Adrenal gland (tissue), 12 donors: ENCODE data around the gene ATP1A1. TPM values are rescaled to one million over a fixed set of nuclear protein-coding genes. Genes with fewer than 3 reads are reported as not detected.

Source experiments
- DNase-seq, 7 donors: peaks; one replicate each; pipeline ENCODE4 v3.0.0-alpha.2; 2019 to 2020
- H3K27ac ChIP-seq, 5 donors: fragments of 200-600 bp; sonication (generic) in 4 of 5; 1 replicate in 3 of 5; 2 replicates in 2 of 5; pipeline versions ENCODE4 v1.5.1 to v1.8.0; 2016 to 2020; ENCODE audit warnings: mild to moderate bottlenecking in 1 of 5
- H3K27me3 ChIP-seq: fragments of 200-600 bp; 2 replicates; pipeline ENCODE4 v1.8.0; 2021
- H3K36me3 ChIP-seq, 2 donors: fragments of 200-600 bp; replicated peaks in 1 of 2; 1 replicate in 1 of 2; 2 replicates in 1 of 2; pipeline versions ENCODE4 v1.5.1 to v1.8.0; 2018 to 2022
- H3K4me1 ChIP-seq, 2 donors: fragments of 200-600 bp; replicated peaks in 1 of 2; 1 replicate in 1 of 2; 2 replicates in 1 of 2; pipeline versions ENCODE4 v1.5.1 to v1.8.0; 2018 to 2021
- H3K4me3 ChIP-seq, 4 donors: fragments of 200-600 bp; sonication (generic) in 3 of 4; one replicate each; pipeline ENCODE4 v1.5.1; 2016 to 2018
- H3K9me3 ChIP-seq, 3 donors: fragments of 200-600 bp; sonication (generic) in 1 of 3; replicated peaks in 1 of 3; 1 replicate in 2 of 3; 2 replicates in 1 of 3; pipeline versions ENCODE4 v1.5.1 to v1.8.0; 2016 to 2021
- CTCF ChIP-seq, 6 experiments: fragments of 450-650 bp in 4 of 6; fragments of 200-600 bp in 2 of 6; sonication (generic) in 1 of 6; IDR thresholded peaks; 1 replicate in 5 of 6; 2 replicates in 1 of 6; pipeline versions ENCODE4 v1.5.1 to v1.8.0; 2016 to 2021; ENCODE audit warnings: antibody characterized with exemption in 6 of 6, mild to moderate bottlenecking in 2 of 6, moderate library complexity in 1 of 6
- POLR2A ChIP-seq, 2 donors: fragments of 450-650 bp; IDR thresholded peaks; one replicate each; pipeline ENCODE4 v1.6.1; 2017; ENCODE audit warnings: antibody characterized with exemption in 2 of 2, mild to moderate bottlenecking in 2 of 2, moderate library complexity in 1 of 2
- WGBS, 4 donors: extraction: QIAGEN DNeasy Blood & Tissue Kit in 2 of 4; methylation state at CpG; one replicate each; pipeline versions ENCODE4 v1.1.5 to v1.1.7; 2013 to 2017; 5-methylcytosine and 5-hydroxymethylcytosine counted together
- intact Hi-C, 2 donors: fragments of 100-400 bp; cut with DNase I; formaldehyde crosslinking; loops; one replicate each; pipeline versions ENCODE4 v1.14.1 to v1.15.0; 2022 to 2023
- polyA plus RNA-seq, 3 donors: library from polyadenylated mRNA; stranded (reverse); fragments of 200-250 nt in 2 of 3; fragments of 350-450 nt in 1 of 3; fragmentation: Illumina TruSeq in 1 of 3; extraction: RNeasy Lipid Tissue Mini Kit (QIAGEN cat#74804) in 1 of 3; gene quantifications; one replicate each; pipeline ENCODE4 v1.2.3, GENCODE V29; 2013 to 2014
- total RNA-seq, 9 donors: library from RNA; depleted of rRNA in 4 of 9; stranded (reverse); fragments of >200 nt in 4 of 9; fragments of 120-200 nt in 1 of 9; fragmentation: NEBNext Ultra II Directional in 1 of 9; extraction: Animal tissue kit (Norgen Biotek cat#: 25700) in 1 of 9; gene quantifications; one replicate each; pipeline versions ENCODE4 v1.1.0 to v1.2.4, GENCODE V29; 2013 to 2023
- donor health status: healthy with polysubstance abuse.
- donor health status: Bipolar disorder and iron deficiency.
- donor health status: DM: yes; HTN: yes; CAD: no.
- donor health status: DM: no; HTN: no; CAD: no.
- donor health status: DM: no; HTN: no; CAD: no.
- donor health status: DM: yes; HTN: yes; CAD: no.

Gene ATP1A1
- total and polyA plus RNA-seq, 12 donors: 60.7 to 377 (median 222) TPM

GRCh38 chr1:116347696-116348095 lies 25.3 kb upstream of the ATP1A1 start:
- Histone ChIP-seq H3K4me1 (no peaks in the 10 kb centered on the region), H3K4me3 (no peak overlapping the region), H3K36me3 (no peaks in the 10 kb centered on the region), H3K9me3 (no peaks in the 10 kb centered on the region), H3K27me3 (no peaks in the 10 kb centered on the region), H3K27ac (no peak overlapping the region)
- intact Hi-C loops: loop anchor here in 1 of 2 donors (5.0 kb wide), 1 partner anchor 140 kb away; no protein-coding TSS in a partner anchor
- no peak for DNase-seq
- WGBS, 4 donors: 86 to 100% (median 92%) methylated on average over 2 of the region's 2 CpGs
- TF ChIP-seq CTCF (IDR thresholded peaks at IDR 0.05) (no peak), POLR2A (IDR thresholded peaks at IDR 0.05) (no peak)

DNA sequence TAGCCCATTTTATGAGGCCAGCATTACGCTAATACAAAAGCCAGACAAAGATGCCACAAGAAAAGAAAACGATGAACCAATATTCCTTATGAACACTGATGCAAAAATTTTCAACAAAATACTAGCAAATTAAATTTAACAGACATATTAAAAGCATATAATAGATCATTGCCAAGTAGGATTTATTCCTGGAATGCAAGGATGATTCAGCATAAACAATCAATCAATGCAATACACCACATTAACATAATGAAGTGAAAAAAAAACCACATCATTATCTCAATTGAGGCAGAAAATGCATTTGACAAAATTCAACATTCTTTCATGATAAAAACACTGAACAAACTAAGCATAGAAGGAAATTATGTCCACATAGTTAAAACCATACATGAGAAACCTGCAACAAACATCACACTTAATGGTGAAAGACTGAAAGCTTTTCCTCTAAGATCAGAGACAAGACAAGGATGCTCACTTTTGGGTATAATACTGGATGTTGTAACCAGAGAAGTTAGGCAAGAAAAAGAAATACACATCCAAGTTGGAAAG lies 22.9 kb upstream of the ATP1A1 start:
- Histone ChIP-seq H3K27me3 (no peaks in the 10 kb centered on the region), H3K27ac (no peak overlapping the region), H3K36me3 (no peaks in the 10 kb centered on the region), H3K9me3 (no peaks in the 10 kb centered on the region), H3K4me3 (no peak overlapping the region), H3K4me1 (no peaks in the 10 kb centered on the region)
- no peak for DNase-seq
- 92 to 97% (median 93%) methylated on average over 2 of the region's 2 CpGs for WGBS, 4 donors
- intact Hi-C loops: no loop called here
- TF ChIP-seq CTCF (IDR thresholded peaks at IDR 0.05) (no peak), POLR2A (IDR thresholded peaks at IDR 0.05) (no peak)

DNA sequence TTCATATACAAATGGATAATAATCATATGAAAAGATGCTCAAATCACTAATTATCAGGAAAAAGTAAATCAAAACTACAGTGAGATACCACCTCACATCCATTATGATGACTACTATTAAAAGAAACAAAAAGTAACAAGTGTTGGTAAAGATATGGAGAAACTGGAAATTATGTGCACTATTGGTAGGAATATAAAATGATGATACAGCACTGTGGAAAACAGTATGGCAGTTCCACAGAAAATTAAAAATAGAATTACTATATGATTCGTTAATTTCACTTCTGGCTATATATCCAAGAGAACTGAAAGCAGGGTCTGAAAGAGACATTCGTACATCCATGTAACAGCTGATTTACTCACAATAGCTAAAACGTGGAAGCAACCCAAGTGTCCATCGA lies 21.1 kb upstream of the ATP1A1 start:
- H3K27me3 ChIP-seq: no peaks in the 10 kb centered on the region
- DNase-seq: no peak
- no peaks in the 10 kb centered on the region for H3K4me1 ChIP-seq
- H3K36me3 ChIP-seq: no peaks in the 10 kb centered on the region
- intact Hi-C loops: no loop called here
- no peaks in the 10 kb centered on the region for H3K9me3 ChIP-seq
- H3K4me3 ChIP-seq: no peak overlapping the region
- WGBS, 4 donors: 68 to 82% (median 78%) methylated on average over 4 of the region's 4 CpGs
- TF ChIP-seq POLR2A (IDR thresholded peaks at IDR 0.05) (no peak), CTCF (IDR thresholded peaks at IDR 0.05) (no peak)
- H3K27ac ChIP-seq: no peak overlapping the region

DNA sequence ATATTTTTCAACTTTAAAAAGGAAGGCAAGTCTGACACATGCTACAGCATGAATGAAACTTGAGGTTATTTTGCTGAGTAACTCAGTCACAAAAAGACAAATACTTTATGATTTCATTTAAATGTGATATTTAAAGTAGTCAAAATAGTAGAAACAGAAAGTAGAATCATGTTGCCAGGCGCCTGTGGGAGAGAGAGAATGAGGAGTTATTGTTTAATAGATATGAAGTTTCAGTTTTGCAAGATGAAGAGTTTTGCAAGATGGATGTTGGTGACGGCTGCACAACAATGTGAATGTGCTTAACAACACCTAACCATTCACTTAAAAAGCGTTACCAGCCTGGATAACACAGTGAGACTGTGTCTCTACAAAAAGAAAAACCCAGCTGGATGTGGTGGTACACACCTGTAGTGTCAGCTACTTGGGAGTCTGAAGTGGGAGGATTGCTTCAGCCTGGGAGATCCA lies 20.7 kb upstream of the ATP1A1 start:
- TF ChIP-seq CTCF (IDR thresholded peaks at IDR 0.05): no peak
- TF ChIP-seq POLR2A (IDR thresholded peaks at IDR 0.05): no peak
- no peaks in the 10 kb centered on the region for H3K9me3 ChIP-seq
- DNase-seq: no peak
- intact Hi-C loops: no loop called here
- H3K4me3 ChIP-seq: no peak overlapping the region
- no peak overlapping the region for H3K27ac ChIP-seq
- WGBS, 4 donors: 75 to 89% (median 81%) methylated on average over 3 of the region's 3 CpGs
- no peaks in the 10 kb centered on the region for H3K4me1 ChIP-seq
- H3K27me3 ChIP-seq: no peaks in the 10 kb centered on the region
- H3K36me3 ChIP-seq: no peaks in the 10 kb centered on the region
